Measurements from ENCODE around the gene EXT2. TPM values are rescaled to one million over a fixed set of nuclear protein-coding genes. Genes with fewer than 3 reads are reported as not detected.

EXT2 gene
- total RNA-seq, 1 experiment from 2014 or later = 67.3 TPM

GRCh38 chr11:44219830-44220796, 124.6 kb downstream of the EXT2 start:
- no peak for DNase-seq
- no peak overlapping the region for H3K4me3 Mint-ChIP-seq (ENCODE audit: low read depth, unreplicated experiment)
- no peaks in the 10 kb centered on the region for H3K36me3 Mint-ChIP-seq (ENCODE audit: insufficient read depth, unreplicated experiment)
- no peak for TF ChIP-seq CTCF (IDR thresholded peaks at IDR 0.05; ENCODE audit: unreplicated experiment)
- intact Hi-C loops (cut with micrococcal nuclease; ENCODE audit: unreplicated experiment) = no loop called here
- H3K9me3 Mint-ChIP-seq (ENCODE audit: low read depth, unreplicated experiment) = no peaks in the 10 kb centered on the region
- no peaks in the 10 kb centered on the region for H3K27me3 Mint-ChIP-seq (ENCODE audit: unreplicated experiment)
- H3K27ac Mint-ChIP-seq (ENCODE audit: unreplicated experiment) = no peak overlapping the region
- no peaks in the 10 kb centered on the region for H3K4me1 Mint-ChIP-seq (ENCODE audit: low read depth, unreplicated experiment)
- CTCF ChIA-PET = no interaction called here
- BruUV-seq (replicated peaks) = no TSS peak

GRCh38 chr11:44221456-44221855, 126.0 kb downstream of the EXT2 start:
- H3K27ac Mint-ChIP-seq (ENCODE audit: unreplicated experiment) = no peak overlapping the region
- H3K36me3 Mint-ChIP-seq (ENCODE audit: insufficient read depth, unreplicated experiment) = no peaks in the 10 kb centered on the region
- no peak for TF ChIP-seq CTCF (IDR thresholded peaks at IDR 0.05; ENCODE audit: unreplicated experiment)
- intact Hi-C loops (cut with micrococcal nuclease; ENCODE audit: unreplicated experiment) = no loop called here
- BruUV-seq (replicated peaks) = no TSS peak
- no peaks in the 10 kb centered on the region for H3K27me3 Mint-ChIP-seq (ENCODE audit: unreplicated experiment)
- CTCF ChIA-PET = no interaction called here
- no peak overlapping the region for H3K4me3 Mint-ChIP-seq (ENCODE audit: low read depth, unreplicated experiment)
- H3K9me3 Mint-ChIP-seq (ENCODE audit: low read depth, unreplicated experiment) = no peaks in the 10 kb centered on the region
- DNase-seq = no peak
- H3K4me1 Mint-ChIP-seq (ENCODE audit: low read depth, unreplicated experiment) = no peaks in the 10 kb centered on the region

- intact Hi-C loops (cut with micrococcal nuclease; ENCODE audit: unreplicated experiment) = no loop called here
- Mint-ChIP-seq H3K4me1 (ENCODE audit: low read depth, unreplicated experiment) (no peaks in the 10 kb centered on the region), H3K27me3 (ENCODE audit: unreplicated experiment) (no peaks in the 10 kb centered on the region), H3K4me3 (ENCODE audit: low read depth, unreplicated experiment) (no peak overlapping the region), H3K36me3 (ENCODE audit: insufficient read depth, unreplicated experiment) (no peaks in the 10 kb centered on the region), H3K27ac (ENCODE audit: unreplicated experiment) (no peak overlapping the region), H3K9me3 (ENCODE audit: low read depth, unreplicated experiment) (no peaks in the 10 kb centered on the region)
- TF ChIP-seq CTCF (IDR thresholded peaks at IDR 0.05; ENCODE audit: unreplicated experiment) = no peak
- DNase-seq = no peak
- CTCF ChIA-PET = no interaction called here
- no TSS peak for BruUV-seq (replicated peaks)
Measured at GRCh38 chr11:44221992-44222391, 126.5 kb downstream of the EXT2 start.

GRCh38 chr11:44223238-44223637, 127.8 kb downstream of the EXT2 start:
- H3K9me3 Mint-ChIP-seq (ENCODE audit: low read depth, unreplicated experiment) = no peaks in the 10 kb centered on the region
- intact Hi-C loops (cut with micrococcal nuclease; ENCODE audit: unreplicated experiment) = no loop called here
- H3K4me1 Mint-ChIP-seq (ENCODE audit: low read depth, unreplicated experiment) = no peaks in the 10 kb centered on the region
- TF ChIP-seq CTCF (IDR thresholded peaks at IDR 0.05; ENCODE audit: unreplicated experiment) = no peak
- no peaks in the 10 kb centered on the region for H3K36me3 Mint-ChIP-seq (ENCODE audit: insufficient read depth, unreplicated experiment)
- CTCF ChIA-PET = no interaction called here
- no TSS peak for BruUV-seq (replicated peaks)
- H3K27me3 Mint-ChIP-seq (ENCODE audit: unreplicated experiment) = no peaks in the 10 kb centered on the region
- DNase-seq = no peak
- no peak overlapping the region for H3K27ac Mint-ChIP-seq (ENCODE audit: unreplicated experiment)
- H3K4me3 Mint-ChIP-seq (ENCODE audit: low read depth, unreplicated experiment) = no peak overlapping the region
